HepG2 (cell line): ENCODE measurements around the gene AP5Z1. TPM values are rescaled to one million over a fixed set of nuclear protein-coding genes. Genes with fewer than 3 reads are reported as not detected.
A peak's percentile ranks its signal among the peaks of the same experiment; 100 is the strongest.

Source experiments
- DNMT1 ChIP-seq: sonication (generic); formaldehyde crosslinking; IDR thresholded peaks from 2 replicates; pipeline ENCODE4 v1.5.1; 2020; ENCODE audit warnings: mild to moderate bottlenecking, missing genetic modification reagents
- E2F1 ChIP-seq: sonication (generic); formaldehyde crosslinking; IDR thresholded peaks from 2 replicates; pipeline ENCODE4 v1.5.0; 2020; ENCODE audit warnings: missing genetic modification reagents
- FOXO4 ChIP-seq: sonication (generic); formaldehyde crosslinking; conservative IDR thresholded peaks from 2 replicates; pipeline ENCODE4 v1.8.1; 2023; ENCODE audit warnings: missing genetic modification reagents
- FOXP4 ChIP-seq: sonication (generic); formaldehyde crosslinking; IDR thresholded peaks from 2 replicates; pipeline ENCODE4 v1.4.0; 2020; ENCODE audit warnings: missing genetic modification reagents
- JUN ChIP-seq: sonication (generic); formaldehyde crosslinking; IDR thresholded peaks from 2 replicates; pipeline ENCODE4 v1.4.0; 2020; ENCODE audit warnings: mild to moderate bottlenecking, missing genetic modification reagents
- NR2F2 ChIP-seq: IDR thresholded peaks from 2 replicates; pipeline ENCODE4 v1.6.1; 2012; ENCODE audit warnings: low read depth, inconsistent platforms, borderline replicate concordance
- SP1 ChIP-seq, 2 experiments: fragments of 450-650 bp in 1 of 2; sonication (generic) in 1 of 2; formaldehyde crosslinking in 1 of 2; IDR thresholded peaks; 2 replicates each; pipeline versions ENCODE4 v1.4.0 to v1.6.1; 2016 to 2020; ENCODE audit warnings: missing genetic modification reagents in 1 of 2
- ZNF460 ChIP-seq: sonication (generic); formaldehyde crosslinking; IDR thresholded peaks from 2 replicates; pipeline ENCODE4 v1.5.1; 2020; ENCODE audit warnings: missing genetic modification reagents, mild to moderate bottlenecking, borderline replicate concordance
- ZNF496 ChIP-seq: sonication (generic); formaldehyde crosslinking; IDR thresholded peaks from 2 replicates; pipeline ENCODE4 v1.8.1; 2023; ENCODE audit warnings: mild to moderate bottlenecking, moderate library complexity, missing genetic modification reagents; ENCODE audit not compliant: insufficient replicate concordance
- ZNF574 ChIP-seq: sonication (generic); formaldehyde crosslinking; IDR thresholded peaks from 2 replicates; pipeline ENCODE4 v1.4.0; 2020; ENCODE audit warnings: missing genetic modification reagents
- ZNF598 ChIP-seq: sonication (generic); formaldehyde crosslinking; IDR thresholded peaks from 2 replicates; pipeline ENCODE4 v1.5.1; 2020; ENCODE audit warnings: mild to moderate bottlenecking, missing genetic modification reagents, borderline replicate concordance
- ZNF7 ChIP-seq: IDR thresholded peaks from 2 replicates; pipeline ENCODE4 v1.6.1; 2016; ENCODE audit warnings: missing biosample characterization, missing genetic modification reagents
- ZNF816 ChIP-seq: sonication (generic); formaldehyde crosslinking; IDR thresholded peaks from 2 replicates; pipeline ENCODE4 v1.8.0; 2022; ENCODE audit warnings: missing genetic modification reagents, mild to moderate bottlenecking, borderline replicate concordance
- ZZZ3 ChIP-seq: sonication (generic); formaldehyde crosslinking; IDR thresholded peaks from 2 replicates; pipeline ENCODE4 v1.4.0; 2020; ENCODE audit warnings: missing genetic modification reagents, mild to moderate bottlenecking, borderline replicate concordance
- polyA plus RNA-seq, 8 experiments: library from polyadenylated mRNA; depleted of rRNA in 3 of 8; stranded (reverse) in 7 of 8; unstranded in 1 of 8; fragments of >200 nt; fragmentation: Illumina TruSeq in 4 of 8; extraction: Trizol in 4 of 8; gene quantifications; 2 replicates each; pipeline versions ENCODE4 v1.2.1 to v1.2.3, GENCODE V29; 2011 to 2016; ENCODE audit warnings: low read depth in 4 of 8, missing spikeins in 1 of 8, mixed read lengths in 1 of 8; ENCODE audit not compliant: insufficient read depth in 1 of 8
- total RNA-seq, 5 experiments: library from RNA; depleted of rRNA; stranded (reverse); fragments of >200 nt; fragmentation: Illumina TruSeq; extraction: Trizol; gene quantifications; 2 replicates each; pipeline ENCODE4 v1.2.3, GENCODE V29; 2016; ENCODE audit warnings: low read depth in 1 of 5
- TF ChIP-seq, protein P1 (sequence below): sonication (generic); formaldehyde crosslinking; IDR thresholded peaks from 2 replicates; pipeline ENCODE4 v1.5.0; 2020; ENCODE audit warnings: mild to moderate bottlenecking, missing genetic modification reagents
- TF ChIP-seq, protein P2 (sequence below): IDR thresholded peaks from 2 replicates; pipeline ENCODE4 v1.6.1; 2018; ENCODE audit warnings: missing genetic modification reagents, mild to moderate bottlenecking, missing compliant biosample characterization

AP5Z1 gene
- total and polyA plus RNA-seq, 2 of the 13 experiments (the other 11 are each of a cell fraction or from before 2014, with no cell fraction given) = 9.3 to 15.1 TPM

DNA sequence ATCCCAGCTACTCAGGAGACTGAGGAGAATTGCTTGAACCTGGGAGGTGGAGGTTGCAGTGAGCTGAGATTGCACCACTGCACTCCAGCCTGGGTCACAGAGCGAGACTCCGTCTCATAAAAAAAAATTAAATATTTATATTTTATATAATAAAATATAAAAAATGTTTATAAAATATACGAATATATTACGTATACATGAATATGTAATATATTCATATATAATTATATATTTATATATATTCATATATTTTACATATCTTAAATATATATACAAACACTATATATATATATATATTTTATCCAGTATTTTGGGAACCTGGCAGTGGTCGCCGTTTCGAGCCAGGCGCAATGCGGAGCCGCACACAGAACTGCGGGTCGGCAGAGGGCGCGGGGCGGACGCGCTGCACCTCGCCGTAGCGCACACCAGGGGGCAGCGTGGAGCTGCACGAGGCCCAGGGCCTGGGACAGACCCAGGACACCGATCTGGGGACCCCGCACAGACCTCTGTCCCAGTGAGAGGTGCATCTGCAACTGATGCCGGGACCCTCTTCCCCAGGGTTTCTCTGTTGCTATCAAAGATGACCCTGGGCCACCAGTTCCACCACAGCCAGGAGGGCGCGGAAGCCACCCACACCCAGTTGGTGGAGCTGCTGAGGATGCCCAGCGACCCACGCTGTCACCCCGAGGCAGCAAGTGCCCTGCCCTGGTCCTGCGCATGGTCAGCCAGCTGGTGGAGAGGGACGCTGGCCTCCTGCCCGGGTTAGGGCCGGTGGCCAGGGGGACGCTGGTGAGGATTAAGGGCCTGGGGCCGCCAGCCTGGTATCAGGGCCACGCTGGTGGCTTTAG lies 22.7 kb downstream of the AP5Z1 start (continued):
- TF ChIP-seq ZNF460 (CRISPR knock-in tag) (no peak), ZNF574 (CRISPR knock-in tag) (peak; percentile 40), ZNF598 (CRISPR knock-in tag) (no peak), E2F1 (CRISPR knock-in tag) (no peak), NR2F2 (no peak), FOXP4 (CRISPR knock-in tag) (no peak), ZZZ3 (no peak), SP1 (IDR thresholded peaks at IDR 0.05) (no peak), SP1 (CRISPR knock-in tag; IDR thresholded peaks at IDR 0.05) (no peak), ZNF7 (CRISPR knock-in tag) (no peak), ZNF496 (CRISPR knock-in tag) (no peak), FOXO4 (no peak), ZNF816 (CRISPR knock-in tag) (no peak), JUN (CRISPR knock-in tag) (no peak), DNMT1 (CRISPR knock-in tag) (no peak)
- TF ChIP-seq, protein P1, sequence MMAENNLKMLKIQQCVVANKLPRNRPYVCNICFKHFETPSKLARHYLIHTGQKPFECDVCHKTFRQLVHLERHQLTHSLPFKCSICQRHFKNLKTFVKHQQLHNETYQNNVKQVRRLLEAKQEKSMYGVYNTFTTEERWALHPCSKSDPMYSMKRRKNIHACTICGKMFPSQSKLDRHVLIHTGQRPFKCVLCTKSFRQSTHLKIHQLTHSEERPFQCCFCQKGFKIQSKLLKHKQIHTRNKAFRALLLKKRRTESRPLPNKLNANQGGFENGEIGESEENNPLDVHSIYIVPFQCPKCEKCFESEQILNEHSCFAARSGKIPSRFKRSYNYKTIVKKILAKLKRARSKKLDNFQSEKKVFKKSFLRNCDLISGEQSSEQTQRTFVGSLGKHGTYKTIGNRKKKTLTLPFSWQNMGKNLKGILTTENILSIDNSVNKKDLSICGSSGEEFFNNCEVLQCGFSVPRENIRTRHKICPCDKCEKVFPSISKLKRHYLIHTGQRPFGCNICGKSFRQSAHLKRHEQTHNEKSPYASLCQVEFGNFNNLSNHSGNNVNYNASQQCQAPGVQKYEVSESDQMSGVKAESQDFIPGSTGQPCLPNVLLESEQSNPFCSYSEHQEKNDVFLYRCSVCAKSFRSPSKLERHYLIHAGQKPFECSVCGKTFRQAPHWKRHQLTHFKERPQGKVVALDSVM (CRISPR knock-in tag) = no peak
- TF ChIP-seq, protein P2, sequence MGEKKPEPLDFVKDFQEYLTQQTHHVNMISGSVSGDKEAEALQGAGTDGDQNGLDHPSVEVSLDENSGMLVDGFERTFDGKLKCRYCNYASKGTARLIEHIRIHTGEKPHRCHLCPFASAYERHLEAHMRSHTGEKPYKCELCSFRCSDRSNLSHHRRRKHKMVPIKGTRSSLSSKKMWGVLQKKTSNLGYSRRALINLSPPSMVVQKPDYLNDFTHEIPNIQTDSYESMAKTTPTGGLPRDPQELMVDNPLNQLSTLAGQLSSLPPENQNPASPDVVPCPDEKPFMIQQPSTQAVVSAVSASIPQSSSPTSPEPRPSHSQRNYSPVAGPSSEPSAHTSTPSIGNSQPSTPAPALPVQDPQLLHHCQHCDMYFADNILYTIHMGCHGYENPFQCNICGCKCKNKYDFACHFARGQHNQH (CRISPR knock-in tag) = no peak
